A673 (cell line): ENCODE data around the gene ARHGAP26. TPM values are rescaled to one million over a fixed set of nuclear protein-coding genes. Genes with fewer than 3 reads are reported as not detected.

Experiments used
- BruUV-seq: library from RNA; stranded (reverse); fragments of 400-500 nt; replicated peaks from 2 replicates; lab custom pipeline; 2021; lab: Mats Ljungman, UMichigan
- CTCF ChIA-PET: fragments of 300-600 bp; sonication (Branson Sonifier 250); formaldehyde crosslinking; loops from one replicate; lab custom pipeline; 2022; ENCODE audit warnings: antibody characterized with exemption; lab: Charles Lee
- POLR2A ChIA-PET: fragments of 300-600 bp; sonication (Branson Sonifier 250); formaldehyde crosslinking; loops from one replicate; lab custom pipeline; 2022; ENCODE audit warnings: antibody characterized with exemption; ENCODE audit not compliant: low non-redundant PET; lab: Charles Lee
- DNase-seq: peaks from one replicate; pipeline ENCODE4 v3.0.0-alpha.2; 2015; ENCODE audit warnings: low spot score
- H3K27ac ChIP-seq: fragments of 200-600 bp; sonication (generic); 2 replicates; pipeline ENCODE4 v1.5.1; 2016; ENCODE audit warnings: mixed run types, low read depth, mild to moderate bottlenecking, mixed read lengths, antibody characterized with exemption, low read length; ENCODE audit not compliant: poor library complexity, severe bottlenecking
- H3K27me3 ChIP-seq: fragments of 200-600 bp; sonication (generic); replicated peaks from 2 replicates; pipeline ENCODE4 v1.6.1; 2017; ENCODE audit warnings: mixed run types, low read depth, mild to moderate bottlenecking, mixed read lengths, antibody characterized with exemption, low read length; ENCODE audit not compliant: insufficient read depth, poor library complexity
- H3K36me3 ChIP-seq: fragments of 200-600 bp; sonication (generic); 2 replicates; pipeline ENCODE4 v1.6.1; 2016; ENCODE audit warnings: mixed run types, mild to moderate bottlenecking, mixed read lengths, antibody characterized with exemption, low read length; ENCODE audit not compliant: insufficient read depth, poor library complexity, severe bottlenecking
- H3K4me1 ChIP-seq: fragments of 200-600 bp; sonication (generic); 2 replicates; pipeline ENCODE4 v1.6.1; 2017; ENCODE audit warnings: mixed run types, mild to moderate bottlenecking, mixed read lengths, antibody characterized with exemption, low read length; ENCODE audit not compliant: insufficient read depth, poor library complexity, severe bottlenecking
- H3K4me3 ChIP-seq: fragments of 200-600 bp; sonication (generic); 2 replicates; pipeline ENCODE4 v1.5.1; 2016; ENCODE audit warnings: low read depth, mixed run types, mild to moderate bottlenecking, mixed read lengths, low read length; ENCODE audit not compliant: poor library complexity, severe bottlenecking
- H3K9me3 ChIP-seq: fragments of 200-600 bp; sonication (generic); 2 replicates; pipeline ENCODE4 v1.6.1; 2016; ENCODE audit warnings: mixed run types, low read depth, mild to moderate bottlenecking, mixed read lengths, antibody characterized with exemption, low read length; ENCODE audit not compliant: poor library complexity, severe bottlenecking
- CTCF ChIP-seq: fragments of 300-800, 200-600 bp; sonication (generic); conservative IDR thresholded peaks from 2 replicates; pipeline ENCODE4 v1.5.1; 2017; ENCODE audit warnings: low read depth, mild to moderate bottlenecking, antibody characterized with exemption, low read length, moderate library complexity, mixed read lengths
- EZH2 ChIP-seq: fragments of 200-600 bp; sonication (generic); IDR thresholded peaks from 2 replicates; pipeline ENCODE4 v1.6.1; 2017; ENCODE audit warnings: borderline replicate concordance, low read depth, mild to moderate bottlenecking, mixed read lengths, antibody characterized with exemption, low read length; ENCODE audit not compliant: poor library complexity, severe bottlenecking
- intact Hi-C: fragments of 100-400 bp; cut with micrococcal nuclease; formaldehyde crosslinking; loops from one replicate; pipeline ENCODE4 v1.10.0; 2022; ENCODE audit not compliant: unreplicated experiment
- total RNA-seq: library from RNA; stranded (reverse); gene quantifications from 2 replicates; pipeline ENCODE4 v1.2.3, GENCODE V29; 2021

Gene ARHGAP26
- total RNA-seq, 1 experiment from 2014 or later: 25.5 TPM

- TF ChIP-seq EZH2: no peak
- no peak for TF ChIP-seq CTCF
- H3K4me1 ChIP-seq: no peaks in the 10 kb centered on the region
- no peaks in the 10 kb centered on the region for H3K9me3 ChIP-seq
- intact Hi-C loops: no loop called here
- no TSS peak for BruUV-seq
- H3K27me3 ChIP-seq: no peaks in the 10 kb centered on the region
- H3K36me3 ChIP-seq: no peaks in the 10 kb centered on the region
- CTCF ChIA-PET: interaction anchor here (0.6 kb wide), 1 partner anchor 206 kb away, joined by 3 read pairs; no protein-coding TSS in a partner anchor
- POLR2A ChIA-PET: no interaction called here
- no peak overlapping the region for H3K4me3 ChIP-seq
- DNase-seq: no peak
- H3K27ac ChIP-seq: no peak overlapping the region
Measured at GRCh38 chr5:143147383-143147782, 377.2 kb downstream of the ARHGAP26 start.

DNA sequence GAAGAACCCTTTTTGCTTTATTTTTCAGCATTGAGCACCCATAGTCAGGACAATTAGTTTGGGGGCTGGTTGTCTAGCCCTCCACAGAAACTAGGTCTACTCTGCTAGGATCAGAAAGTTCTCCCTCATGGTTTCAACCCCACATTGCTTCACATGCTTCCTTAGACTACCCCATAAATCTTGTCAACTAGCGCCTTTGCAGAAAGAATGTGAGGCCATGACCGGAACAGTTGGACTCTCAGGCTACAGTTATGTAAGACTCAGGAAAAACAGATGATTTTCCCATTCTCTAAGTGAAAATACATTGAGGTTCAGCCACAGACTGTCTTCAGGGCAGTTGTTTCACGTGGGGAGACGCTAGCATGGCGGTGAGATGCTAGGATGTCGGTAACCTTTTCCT is 377.7 kb downstream of the ARHGAP26 start:
- no peaks in the 10 kb centered on the region for H3K4me1 ChIP-seq
- no peak for TF ChIP-seq EZH2
- TF ChIP-seq CTCF: no peak
- no peaks in the 10 kb centered on the region for H3K9me3 ChIP-seq
- H3K27me3 ChIP-seq: no peaks in the 10 kb centered on the region
- CTCF ChIA-PET: interaction anchor here (0.6 kb wide), 1 partner anchor 206 kb away, joined by 3 read pairs; no protein-coding TSS in a partner anchor
- H3K4me3 ChIP-seq: no peak overlapping the region
- intact Hi-C loops: no loop called here
- POLR2A ChIA-PET: no interaction called here
- no TSS peak for BruUV-seq
- no peak overlapping the region for H3K27ac ChIP-seq
- no peaks in the 10 kb centered on the region for H3K36me3 ChIP-seq
- no peak for DNase-seq

DNA sequence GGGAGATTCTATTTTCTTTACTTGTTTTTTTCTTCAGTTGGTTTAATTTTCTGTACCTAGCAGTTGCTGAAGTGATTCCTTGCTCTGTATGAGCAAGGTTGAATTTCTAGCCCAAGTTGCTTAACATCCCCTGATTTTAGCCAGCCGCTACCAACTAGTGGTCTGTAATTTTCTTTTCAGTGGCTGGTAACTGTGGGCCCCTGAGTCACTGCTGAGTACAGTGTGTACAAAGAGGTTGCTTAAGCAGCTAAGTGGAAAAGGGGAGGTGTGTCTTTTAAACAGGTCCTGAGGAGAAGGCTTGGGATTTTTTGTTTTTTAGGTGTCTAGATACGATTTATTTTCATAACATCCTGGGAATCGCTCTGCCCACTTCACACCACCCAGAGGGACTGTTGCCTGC is 378.6 kb downstream of the ARHGAP26 start:
- TF ChIP-seq CTCF (no peak), EZH2 (no peak)

More for the DNA sequence above, 378.6 kb downstream of the ARHGAP26 start:
- no peaks in the 10 kb centered on the region for H3K36me3 ChIP-seq
- H3K9me3 ChIP-seq: no peaks in the 10 kb centered on the region
- CTCF ChIA-PET: no interaction called here
- H3K27me3 ChIP-seq: no peaks in the 10 kb centered on the region
- no TSS peak for BruUV-seq
- H3K27ac ChIP-seq: no peak overlapping the region
- DNase-seq: no peak
- intact Hi-C loops: no loop called here
- H3K4me3 ChIP-seq: no peak overlapping the region
- POLR2A ChIA-PET: interaction anchor here (0.6 kb wide), 1 partner anchor 256 kb away, joined by 3 read pairs; no protein-coding TSS in a partner anchor
- H3K4me1 ChIP-seq: no peaks in the 10 kb centered on the region
